ENCODE results near the gene KIF2A. TPM values are rescaled to one million over a fixed set of nuclear protein-coding genes. Genes with fewer than 3 reads are reported as not detected.

KIF2A gene
- 111 TPM for total RNA-seq

DNA sequence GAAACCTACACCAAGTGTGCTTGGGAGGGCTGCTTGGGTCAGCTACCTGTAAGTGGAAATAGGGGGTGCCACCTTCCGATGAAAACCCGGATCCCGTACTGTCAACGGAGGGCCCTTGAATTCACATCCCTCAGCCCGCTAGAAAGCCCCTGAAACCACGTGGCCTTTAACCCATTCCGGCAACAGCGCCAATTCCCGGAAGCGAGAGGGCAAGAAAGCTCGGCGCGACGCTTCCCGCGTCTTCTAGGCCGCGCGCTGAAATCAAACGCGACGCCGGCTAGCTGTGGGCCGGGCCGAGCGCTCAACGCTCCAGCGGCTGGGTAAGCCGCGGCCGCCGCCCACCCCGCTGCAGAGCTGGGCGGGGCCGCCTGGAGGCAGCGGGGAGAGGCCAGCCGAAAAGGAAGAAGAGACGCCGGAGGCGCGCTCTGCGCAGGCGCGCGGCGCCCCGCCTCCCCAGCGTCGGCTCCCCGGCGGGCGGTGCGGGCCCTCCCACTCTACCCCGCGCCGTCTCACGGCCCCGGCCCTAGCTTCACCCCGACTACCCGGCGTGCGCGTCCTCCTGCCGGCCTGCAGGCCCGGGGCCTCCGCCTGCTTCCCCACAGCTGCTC is at the start of gene KIF2A:
KIF2A (plus strand) TSS at position 492 of the 608 bp plus-strand sequence. CDS start 267 bp downstream, outside the sequence.

DNA sequence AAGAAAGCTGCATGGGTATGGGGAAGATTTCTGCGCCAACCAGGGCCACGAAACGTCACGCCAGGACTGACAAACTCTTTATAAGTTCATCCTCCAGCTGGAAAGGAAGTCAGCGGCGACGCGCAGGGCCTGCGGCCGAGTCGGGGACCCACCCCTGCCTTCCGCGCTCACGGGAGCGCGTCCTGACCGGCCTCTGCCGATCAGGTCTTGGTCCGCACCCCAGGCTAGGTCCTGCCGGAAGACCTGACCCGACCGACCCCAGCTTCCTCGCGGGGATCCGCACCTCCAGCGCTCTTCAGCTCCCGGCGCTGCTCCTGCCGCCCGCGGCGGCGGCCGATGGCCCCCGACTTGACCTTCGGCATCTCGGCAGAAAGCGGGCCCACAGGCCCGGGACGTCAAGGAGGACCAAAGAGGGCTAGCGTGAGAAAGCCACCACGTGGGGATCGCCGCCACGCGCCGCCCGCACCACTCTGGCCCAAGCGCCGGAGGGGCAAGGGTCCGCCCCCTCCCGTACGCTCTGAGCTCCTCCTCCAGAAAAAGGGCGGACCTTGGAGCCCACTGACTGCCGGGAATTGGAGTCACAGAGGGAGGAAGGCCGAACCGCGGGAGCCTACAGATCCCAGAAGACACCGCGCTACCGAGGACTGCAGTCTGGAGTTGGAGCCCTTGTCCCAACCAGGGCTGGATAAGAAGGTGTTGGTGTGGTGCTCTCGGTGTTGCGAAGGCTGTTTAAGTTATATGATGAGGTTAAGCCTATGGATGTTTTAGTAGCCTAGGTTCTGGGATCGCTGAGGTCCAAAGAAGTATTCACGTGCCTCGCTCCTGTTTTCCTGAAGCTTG is 97.6 kb downstream of the KIF2A start, which contains the start of gene DIMT1:
DIMT1 (minus strand) TSS at position 495 of the 840 bp plus-strand sequence; CDS start at position 362, 133 bp downstream.

DNA sequence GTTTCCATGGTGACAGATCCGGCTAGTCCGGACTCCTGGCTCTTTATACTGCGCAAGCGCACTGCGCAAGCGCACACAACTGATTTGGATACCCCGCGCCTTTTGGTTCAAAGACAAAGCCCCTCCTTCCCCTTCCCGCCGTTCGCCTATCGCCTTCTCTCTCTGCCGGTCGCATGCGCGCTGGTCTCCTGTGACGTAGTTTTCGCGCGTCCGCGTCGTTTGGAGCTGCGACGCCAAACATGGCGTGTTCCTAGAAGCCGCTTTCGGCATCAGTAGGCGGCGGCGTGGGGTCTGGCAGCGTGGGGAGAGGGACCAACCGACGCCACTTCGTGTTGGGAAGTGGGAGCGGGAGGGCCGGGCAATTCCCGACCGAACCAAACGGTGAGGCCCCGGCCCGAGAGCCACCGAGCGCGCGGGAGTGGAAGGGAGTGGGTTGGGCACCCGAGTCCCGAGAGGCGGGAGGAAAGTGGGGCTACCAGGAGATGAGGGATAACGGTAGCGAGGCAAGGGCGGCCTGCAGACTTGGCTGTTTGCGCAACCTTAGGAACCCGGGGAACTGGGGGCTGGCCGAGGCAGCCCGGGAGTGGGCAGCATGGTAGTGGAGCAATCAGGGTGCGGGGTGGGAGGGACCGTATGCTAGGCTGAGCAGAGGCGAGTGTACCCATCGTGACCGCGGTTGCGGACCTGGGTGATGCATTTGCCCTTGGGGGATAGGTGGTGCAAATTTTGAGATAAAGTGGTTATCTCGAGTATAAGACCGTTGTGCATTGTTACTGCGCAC is 106.7 kb downstream of the KIF2A start, which contains the start of gene IPO11:
IPO11 (plus strand) TSS at position 215 of the 781 bp plus-strand sequence. CDS start 24,517 bp downstream, outside the sequence.

Other genes starting within 250 kb of the KIF2A start
- gene DIMT1, start 97.7 kb downstream of the KIF2A start, total RNA-seq = 20.3 TPM
- 56.2 TPM for gene IPO11, start 106.6 kb downstream of the KIF2A start, total RNA-seq

Measured in camera-type eye (tissue), 1 donor.